Esophagus squamous epithelium (tissue), 4 donors: ENCODE results near the gene ANXA1.

Experiments
- CTCF ChIP-seq, 6 experiments: fragments of 450-650 bp in 4 of 6; fragments of 200-600 bp in 2 of 6; sonication (generic) in 2 of 6; IDR thresholded peaks; one replicate each; pipeline ENCODE4 v1.5.1; 2016 to 2019; ENCODE audit warnings: antibody characterized with exemption in 6 of 6, mild to moderate bottlenecking in 4 of 6, moderate library complexity in 4 of 6
- POLR2A ChIP-seq, 4 donors: fragments of 450-650 bp; IDR thresholded peaks; one replicate each; pipeline ENCODE4 v1.6.1; 2017; ENCODE audit warnings: antibody characterized with exemption in 4 of 4, mild to moderate bottlenecking in 4 of 4, moderate library complexity in 3 of 4

DNA sequence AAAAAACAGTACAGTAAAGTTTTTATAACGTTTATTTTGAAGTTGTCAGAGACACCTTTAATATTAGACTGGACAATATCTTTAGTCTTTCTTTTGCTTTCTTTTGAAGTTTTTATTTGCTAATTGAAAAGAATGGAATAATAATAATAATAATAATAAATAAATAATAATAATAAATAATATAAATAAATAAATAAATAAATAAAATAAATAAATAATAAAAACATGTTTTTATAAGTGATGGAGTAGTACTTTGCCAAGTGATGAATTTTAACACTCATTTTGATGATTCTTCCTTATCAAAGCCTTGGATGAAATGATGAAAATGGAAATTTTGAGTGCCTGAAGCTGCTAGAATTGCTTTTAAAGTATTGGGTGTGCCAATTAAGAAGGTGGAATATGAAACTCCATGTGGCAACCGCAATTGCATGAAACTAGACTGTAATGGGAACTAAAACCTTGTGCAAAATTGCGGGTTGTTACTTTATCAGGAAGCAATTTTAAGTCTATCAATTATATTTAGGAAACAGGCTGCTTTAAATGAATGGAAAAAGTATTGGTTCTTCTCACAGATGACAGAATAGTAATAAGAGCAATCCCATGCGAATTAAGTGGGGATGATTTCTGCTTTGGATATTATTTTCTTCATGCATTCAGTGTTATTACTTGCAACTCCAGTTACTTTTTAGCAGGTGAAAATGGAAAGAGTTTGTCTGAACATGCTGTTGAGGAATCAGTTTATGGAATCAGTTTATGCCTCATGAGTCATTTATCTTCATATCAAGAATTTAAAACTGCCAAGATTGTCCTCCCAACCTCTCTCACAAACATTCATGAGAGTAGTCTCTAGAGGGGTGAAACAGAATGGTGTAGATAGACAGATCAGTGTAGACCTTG, 4.6 kb downstream of the ANXA1 start:
- TF ChIP-seq POLR2A (IDR thresholded peaks at IDR 0.05), result no peak
- TF ChIP-seq CTCF (IDR thresholded peaks at IDR 0.05), result no peak
